Neuronal stem cell (in vitro differentiated cells): ENCODE results near the gene SPECC1.

Experiments
- DNase-seq: peaks from one replicate; pipeline ENCODE4 v3.0.0-alpha.2; 2013; ENCODE audit warnings: low spot score
- H2AFZ ChIP-seq: one replicate; pipeline ENCODE4 v1.6.1; 2013; ENCODE audit warnings: mild to moderate bottlenecking, low read length, inconsistent platforms
- H2AK5ac ChIP-seq: 2 replicates; pipeline ENCODE4 v1.6.1; 2013; ENCODE audit warnings: low read depth, mild to moderate bottlenecking, inconsistent platforms, low read length, moderate library complexity, mixed read lengths
- H2BK120ac ChIP-seq: 2 replicates; pipeline ENCODE4 v1.6.1; 2013; ENCODE audit warnings: low read depth, mild to moderate bottlenecking, inconsistent platforms, low read length, moderate library complexity, mixed read lengths
- H2BK12ac ChIP-seq: one replicate; pipeline ENCODE4 v1.6.1; 2013; ENCODE audit warnings: low read length, inconsistent platforms
- H2BK15ac ChIP-seq: 2 replicates; pipeline ENCODE4 v1.6.1; 2013; ENCODE audit warnings: mild to moderate bottlenecking, low read length, inconsistent platforms, mixed read lengths
- H2BK5ac ChIP-seq: one replicate; pipeline ENCODE4 v1.6.1; 2013; ENCODE audit warnings: inconsistent platforms, mild to moderate bottlenecking, low read length, moderate library complexity
- H3K14ac ChIP-seq: one replicate; pipeline ENCODE4 v1.6.1; 2013; ENCODE audit warnings: low read length, inconsistent platforms
- H3K18ac ChIP-seq: 2 replicates; pipeline ENCODE4 v1.6.1; 2013; ENCODE audit warnings: low read length, inconsistent platforms
- H3K23ac ChIP-seq: 2 replicates; pipeline ENCODE4 v1.6.1; 2013; ENCODE audit warnings: low read depth, mild to moderate bottlenecking, mixed read lengths, low read length, inconsistent platforms; ENCODE audit not compliant: poor library complexity
- H3K27ac ChIP-seq: replicated peaks from 3 replicates; pipeline ENCODE4 v1.5.1; 2013; ENCODE audit warnings: low read length, inconsistent platforms
- H3K27me3 ChIP-seq, 3 experiments: 2 replicates each; pipeline ENCODE4 v1.6.1; 2013; ENCODE audit warnings: low read length in 3 of 3, mild to moderate bottlenecking in 2 of 3, inconsistent platforms in 1 of 3, low read depth in 1 of 3, mixed read lengths in 1 of 3, moderate library complexity in 1 of 3; ENCODE audit not compliant: control insufficient read depth in 3 of 3, insufficient read depth in 3 of 3
- H3K36me3 ChIP-seq, 2 donors: replicated peaks in 1 of 2; 2 replicates each; pipeline ENCODE4 v1.6.1; 2013; ENCODE audit warnings: low read length in 2 of 2; ENCODE audit not compliant: control insufficient read depth in 2 of 2, insufficient read depth in 2 of 2
- H3K4ac ChIP-seq: 2 replicates; pipeline ENCODE4 v1.6.1; 2013; ENCODE audit warnings: inconsistent platforms, mild to moderate bottlenecking, low read length, moderate library complexity
- H3K4me1 ChIP-seq, 2 donors: 1 replicate in 1 of 2; 2 replicates in 1 of 2; pipeline ENCODE4 v1.6.1; 2013; ENCODE audit warnings: low read length in 2 of 2, low read depth in 1 of 2; ENCODE audit not compliant: control insufficient read depth in 2 of 2, insufficient read depth in 1 of 2
- H3K4me2 ChIP-seq: one replicate; pipeline ENCODE4 v1.6.1; 2013; ENCODE audit warnings: mild to moderate bottlenecking, low read length, inconsistent platforms; ENCODE audit not compliant: insufficient read depth, poor library complexity, severe bottlenecking
- H3K4me3 ChIP-seq, 2 donors: 2 replicates each; pipeline ENCODE4 v1.5.1; 2013; ENCODE audit warnings: low read length in 2 of 2, mild to moderate bottlenecking in 2 of 2, inconsistent platforms in 1 of 2, moderate library complexity in 1 of 2
- H3K79me1 ChIP-seq: one replicate; pipeline ENCODE4 v1.6.1; 2013; ENCODE audit warnings: low read depth, mild to moderate bottlenecking, inconsistent platforms, low read length, moderate library complexity
- H3K9ac ChIP-seq: one replicate; pipeline ENCODE4 v1.6.1; 2013; ENCODE audit warnings: mild to moderate bottlenecking, low read depth, low read length, inconsistent platforms; ENCODE audit not compliant: poor library complexity
- H3K9me3 ChIP-seq, 2 donors: replicated peaks in 1 of 2; 2 replicates each; pipeline versions ENCODE3 to v1.6.1; 2013; ENCODE audit warnings: low read length in 2 of 2, mild to moderate bottlenecking in 2 of 2, inconsistent platforms in 1 of 2, low read depth in 1 of 2, mixed read lengths in 1 of 2, moderate library complexity in 1 of 2; ENCODE audit not compliant: control insufficient read depth in 2 of 2, insufficient read depth in 1 of 2
- H4K8ac ChIP-seq: one replicate; pipeline ENCODE4 v1.6.1; 2013; ENCODE audit warnings: low read depth, mild to moderate bottlenecking, inconsistent platforms, low read length, moderate library complexity
- H4K91ac ChIP-seq: one replicate; pipeline ENCODE4 v1.6.1; 2013; ENCODE audit warnings: low read length, low read depth, mild to moderate bottlenecking, inconsistent platforms; ENCODE audit not compliant: poor library complexity
- WGBS, 2 donors: extraction: QIAGEN DNeasy Blood & Tissue Kit; methylation state at CpG; one replicate each; pipeline ENCODE4 v1.1.7; 2013; ENCODE audit warnings: missing lambda C conversion rate in 2 of 2, mixed read lengths in 1 of 2; ENCODE audit not compliant: insufficient read length in 2 of 2, insufficient replicate concordance in 1 of 2; ENCODE audit errors: extremely low coverage in 2 of 2; 5-methylcytosine and 5-hydroxymethylcytosine counted together

Gene SPECC1

DNA sequence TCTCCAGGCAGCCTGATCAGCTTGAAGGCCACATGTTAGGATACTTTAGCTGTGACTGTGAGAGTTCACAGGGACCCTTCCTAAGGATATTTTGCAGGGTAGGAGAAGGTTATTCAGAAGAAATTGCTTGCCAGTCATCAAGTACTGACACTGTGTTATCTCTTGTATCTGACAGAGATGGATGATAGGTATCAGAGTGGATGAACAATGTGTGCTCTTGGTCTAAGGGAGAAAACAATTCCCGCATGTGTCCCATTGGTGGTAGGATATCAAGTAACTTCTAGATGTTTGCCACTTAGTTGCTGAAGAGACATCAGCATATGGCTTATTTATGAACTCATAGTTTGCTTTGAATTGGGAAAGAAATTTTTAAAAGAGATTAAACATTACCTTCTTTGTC, 219.3 kb downstream of the SPECC1 start:
- Histone ChIP-seq H2BK5ac (no peak overlapping the region), H4K91ac (no peak overlapping the region), H2BK15ac (no peak overlapping the region), H2BK120ac (no peak overlapping the region), H3K27ac (no peak overlapping the region), H3K4me2 (no peak overlapping the region), H2AK5ac (no peak overlapping the region), H2BK12ac (no peak overlapping the region), H3K4me1 (peaks cover 0 to 7% of the 10 kb centered on the region in 2 donors), H3K9me3 (no peaks in the 10 kb centered on the region), H3K36me3 (peaks cover 17 to 63% of the 10 kb centered on the region in 2 donors), H3K79me1 (peaks cover 2% of the 10 kb centered on the region), H4K8ac (no peak overlapping the region), H3K4me3 (no peak overlapping the region), H3K27me3 (no peaks in the 10 kb centered on the region), H3K9ac (no peak overlapping the region), H2AFZ (no peak overlapping the region), H3K18ac (no peak overlapping the region), H3K4ac (no peak overlapping the region), H3K23ac (no peak overlapping the region), H3K14ac (no peak overlapping the region)
- no peak for DNase-seq
- WGBS, 2 donors, result no CpG with 5 or more reads among the region's 1 CpG

GRCh38 chr17:20228860-20229259, 219.7 kb downstream of the SPECC1 start:
- Histone ChIP-seq H3K4me1 (peaks cover 0 to 7% of the 10 kb centered on the region in 2 donors), H3K18ac (no peak overlapping the region), H2BK12ac (no peak overlapping the region), H3K79me1 (peaks cover 2% of the 10 kb centered on the region), H2BK120ac (no peak overlapping the region), H3K4ac (no peak overlapping the region), H3K27ac (no peak overlapping the region), H3K14ac (no peak overlapping the region), H2AK5ac (no peak overlapping the region), H3K27me3 (no peaks in the 10 kb centered on the region), H3K4me2 (no peak overlapping the region), H4K8ac (no peak overlapping the region), H3K9me3 (no peaks in the 10 kb centered on the region), H3K4me3 (no peak overlapping the region), H3K36me3 (peaks cover 18 to 68% of the 10 kb centered on the region in 2 donors), H3K9ac (no peak overlapping the region), H4K91ac (no peak overlapping the region), H2AFZ (no peak overlapping the region), H2BK15ac (no peak overlapping the region), H3K23ac (no peak overlapping the region), H2BK5ac (no peak overlapping the region)
- DNase-seq, result no peak
- no CpG with 5 or more reads among the region's 3 CpGs for WGBS, 2 donors

- no peak overlapping the region for H3K23ac ChIP-seq
- H3K4me1 ChIP-seq, result peaks cover 0 to 2% of the 10 kb centered on the region in 2 donors
- no peaks in the 10 kb centered on the region for H3K79me1 ChIP-seq
- H2BK5ac ChIP-seq, result no peak overlapping the region
- DNase-seq, result no peak
- H3K4me2 ChIP-seq, result no peak overlapping the region
- H3K9ac ChIP-seq, result no peak overlapping the region
- no peak overlapping the region for H3K14ac ChIP-seq
- no peak overlapping the region for H2BK120ac ChIP-seq
- H2AFZ ChIP-seq, result no peak overlapping the region
- H3K4me3 ChIP-seq, result no peak overlapping the region
- WGBS, 2 donors, result no CpG with 5 or more reads among the region's 2 CpGs
- no peaks in the 10 kb centered on the region for H3K27me3 ChIP-seq
- no peak overlapping the region for H3K27ac ChIP-seq
- H3K4ac ChIP-seq, result no peak overlapping the region
- H2BK15ac ChIP-seq, result no peak overlapping the region
- H2BK12ac ChIP-seq, result no peak overlapping the region
- no peak overlapping the region for H4K91ac ChIP-seq
- H4K8ac ChIP-seq, result no peak overlapping the region
- H2AK5ac ChIP-seq, result no peak overlapping the region
- no peaks in the 10 kb centered on the region for H3K9me3 ChIP-seq
- peaks cover 25 to 89% of the 10 kb centered on the region in 2 donors for H3K36me3 ChIP-seq
- no peak overlapping the region for H3K18ac ChIP-seq
Measured at GRCh38 chr17:20230924-20231323, 221.8 kb downstream of the SPECC1 start.

DNA sequence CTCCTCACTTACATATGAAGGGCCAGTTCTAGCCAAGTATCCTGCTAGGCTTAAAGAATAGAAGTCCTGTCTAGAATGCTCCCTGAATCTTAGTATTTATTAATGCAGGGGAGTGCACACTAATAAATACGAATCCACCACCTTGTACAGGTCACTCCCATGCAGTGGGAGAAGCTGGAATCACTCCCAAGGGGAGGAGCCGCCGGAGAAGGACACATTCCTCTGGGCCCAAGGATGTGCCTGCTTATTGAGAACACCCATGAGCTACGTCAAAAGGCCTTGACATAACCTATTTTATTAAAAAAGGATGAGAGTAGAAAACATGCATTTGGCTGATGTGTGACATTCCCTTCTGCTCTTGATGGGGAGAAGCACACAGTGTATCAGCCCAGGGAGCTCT, 223.5 kb downstream of the SPECC1 start:
- peaks cover 25 to 88% of the 10 kb centered on the region in 2 donors for H3K36me3 ChIP-seq
- no peak overlapping the region for H2BK12ac ChIP-seq
- H3K14ac ChIP-seq, result no peak overlapping the region
- H2AFZ ChIP-seq, result no peak overlapping the region
- no peak overlapping the region for H2BK5ac ChIP-seq
- H3K18ac ChIP-seq, result no peak overlapping the region
- H3K79me1 ChIP-seq, result no peaks in the 10 kb centered on the region
- no peak overlapping the region for H4K91ac ChIP-seq
- H2BK15ac ChIP-seq, result no peak overlapping the region
- no peak overlapping the region for H2BK120ac ChIP-seq
- no peak overlapping the region for H3K4me2 ChIP-seq
- no peak overlapping the region for H4K8ac ChIP-seq
- WGBS, 2 donors, result no CpG with 5 or more reads among the region's 4 CpGs
- no peak overlapping the region for H3K27ac ChIP-seq
- H3K23ac ChIP-seq, result no peak overlapping the region
- H3K9ac ChIP-seq, result no peak overlapping the region
- H2AK5ac ChIP-seq, result no peak overlapping the region
- H3K4ac ChIP-seq, result no peak overlapping the region
- no peaks in the 10 kb centered on the region for H3K4me1 ChIP-seq
- H3K9me3 ChIP-seq, result no peaks in the 10 kb centered on the region
- H3K27me3 ChIP-seq, result no peaks in the 10 kb centered on the region
- DNase-seq, result no peak
- H3K4me3 ChIP-seq, result no peak overlapping the region
